Activated CD4-positive, alpha-beta memory T cell treated with anti-CD3 and anti-CD28 coated beads, Interleukin-2, amount 10 ng/mL, durations not matched to agents 7 days and 5 days (primary cell): Measurements from ENCODE around the gene SLC13A2. TPM values are rescaled to one million over a fixed set of nuclear protein-coding genes. Genes with fewer than 3 reads are reported as not detected.

ENCODE experiments used
- CTCF ChIA-PET: fragments of 350-600 bp; sonication (Branson Sonifier 250); formaldehyde crosslinking; loops from one replicate; lab custom pipeline; 2021; ENCODE audit warnings: antibody characterized with exemption, inconsistent platforms; lab: Charles Lee
- POLR2A ChIA-PET: fragments of 350-600 bp; sonication (Branson Sonifier 250); formaldehyde crosslinking; loops from one replicate; lab custom pipeline; 2021; ENCODE audit warnings: antibody characterized with exemption; lab: Charles Lee
- DNase-seq: peaks from one replicate; pipeline ENCODE4 v3.0.0-alpha.2; 2020
- H3K27ac Mint-ChIP-seq: one replicate; pipeline ENCODE4 v1.8.0; 2021; ENCODE audit warnings: mild to moderate bottlenecking, mixed read lengths
- H3K27me3 Mint-ChIP-seq: one replicate; pipeline ENCODE4 v1.8.0; 2021; ENCODE audit warnings: mixed read lengths
- H3K36me3 Mint-ChIP-seq: one replicate; pipeline ENCODE4 v1.8.0; 2021; ENCODE audit warnings: low read depth, mixed read lengths
- H3K4me1 Mint-ChIP-seq: one replicate; pipeline ENCODE4 v1.8.0; 2021; ENCODE audit warnings: mixed read lengths
- H3K4me3 Mint-ChIP-seq: one replicate; pipeline ENCODE4 v1.8.0; 2021; ENCODE audit warnings: mild to moderate bottlenecking, mixed read lengths
- H3K9me3 Mint-ChIP-seq: one replicate; pipeline ENCODE4 v1.8.0; 2021; ENCODE audit warnings: mixed read lengths
- total RNA-seq, 2 experiments: library from RNA; stranded (reverse); gene quantifications; one replicate each; pipeline ENCODE4 v1.2.3, GENCODE V29; 2021

SLC13A2 gene
- total RNA-seq, 2 experiments from 2014 or later: not detected

DNA sequence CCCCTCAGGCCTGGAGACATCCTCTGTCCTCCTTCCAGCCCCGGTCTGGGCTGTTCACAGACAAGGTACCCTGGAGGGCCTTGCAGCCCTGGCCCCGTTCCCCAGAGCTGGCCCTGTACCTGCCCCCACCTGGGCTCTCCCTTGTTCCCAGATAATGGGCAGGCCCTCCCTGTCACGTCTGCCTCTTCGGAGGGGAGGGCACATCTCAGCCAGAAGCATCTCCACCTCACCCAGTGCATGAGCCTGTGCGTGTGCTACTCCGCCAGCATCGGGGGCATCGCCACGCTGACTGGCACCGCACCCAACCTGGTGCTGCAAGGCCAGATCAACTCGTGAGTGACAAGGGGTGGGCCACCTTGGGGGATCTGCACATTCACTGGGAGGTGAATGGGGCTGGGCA lies 17.8 kb downstream of the SLC13A2 start:
- peaks cover 8% of the 10 kb centered on the region for H3K27me3 Mint-ChIP-seq
- no peaks in the 10 kb centered on the region for H3K4me1 Mint-ChIP-seq
- no peaks in the 10 kb centered on the region for H3K9me3 Mint-ChIP-seq
- no peak overlapping the region for H3K27ac Mint-ChIP-seq
- H3K4me3 Mint-ChIP-seq: no peak overlapping the region
- no peaks in the 10 kb centered on the region for H3K36me3 Mint-ChIP-seq
- DNase-seq: no peak
- CTCF ChIA-PET: no interaction called here
- POLR2A ChIA-PET: no interaction called here

DNA sequence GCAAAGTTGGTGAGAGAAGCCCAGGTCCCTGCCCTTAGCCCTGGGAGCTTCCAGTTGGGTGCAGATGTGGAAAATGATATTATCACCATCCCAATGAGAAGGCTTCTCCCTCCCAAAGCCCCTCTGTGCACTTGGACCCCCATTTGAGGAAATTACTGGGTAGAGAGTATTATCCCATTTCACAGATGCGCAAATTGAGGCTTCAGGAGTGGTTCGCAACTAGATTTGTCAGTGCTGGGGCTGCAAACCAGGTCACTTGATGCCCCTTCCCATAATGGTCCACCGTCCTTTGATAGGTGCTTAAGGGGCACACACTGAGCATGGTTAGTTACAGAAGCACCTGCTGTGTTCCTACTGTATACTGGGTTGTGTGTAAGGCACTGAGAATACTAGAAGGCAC lies 18.4 kb downstream of the SLC13A2 start:
- POLR2A ChIA-PET: no interaction called here
- H3K9me3 Mint-ChIP-seq: no peaks in the 10 kb centered on the region
- CTCF ChIA-PET: no interaction called here
- no peak overlapping the region for H3K27ac Mint-ChIP-seq
- H3K27me3 Mint-ChIP-seq: peaks cover 8% of the 10 kb centered on the region
- no peak for DNase-seq
- H3K4me1 Mint-ChIP-seq: no peaks in the 10 kb centered on the region
- no peaks in the 10 kb centered on the region for H3K36me3 Mint-ChIP-seq
- no peak overlapping the region for H3K4me3 Mint-ChIP-seq

DNA sequence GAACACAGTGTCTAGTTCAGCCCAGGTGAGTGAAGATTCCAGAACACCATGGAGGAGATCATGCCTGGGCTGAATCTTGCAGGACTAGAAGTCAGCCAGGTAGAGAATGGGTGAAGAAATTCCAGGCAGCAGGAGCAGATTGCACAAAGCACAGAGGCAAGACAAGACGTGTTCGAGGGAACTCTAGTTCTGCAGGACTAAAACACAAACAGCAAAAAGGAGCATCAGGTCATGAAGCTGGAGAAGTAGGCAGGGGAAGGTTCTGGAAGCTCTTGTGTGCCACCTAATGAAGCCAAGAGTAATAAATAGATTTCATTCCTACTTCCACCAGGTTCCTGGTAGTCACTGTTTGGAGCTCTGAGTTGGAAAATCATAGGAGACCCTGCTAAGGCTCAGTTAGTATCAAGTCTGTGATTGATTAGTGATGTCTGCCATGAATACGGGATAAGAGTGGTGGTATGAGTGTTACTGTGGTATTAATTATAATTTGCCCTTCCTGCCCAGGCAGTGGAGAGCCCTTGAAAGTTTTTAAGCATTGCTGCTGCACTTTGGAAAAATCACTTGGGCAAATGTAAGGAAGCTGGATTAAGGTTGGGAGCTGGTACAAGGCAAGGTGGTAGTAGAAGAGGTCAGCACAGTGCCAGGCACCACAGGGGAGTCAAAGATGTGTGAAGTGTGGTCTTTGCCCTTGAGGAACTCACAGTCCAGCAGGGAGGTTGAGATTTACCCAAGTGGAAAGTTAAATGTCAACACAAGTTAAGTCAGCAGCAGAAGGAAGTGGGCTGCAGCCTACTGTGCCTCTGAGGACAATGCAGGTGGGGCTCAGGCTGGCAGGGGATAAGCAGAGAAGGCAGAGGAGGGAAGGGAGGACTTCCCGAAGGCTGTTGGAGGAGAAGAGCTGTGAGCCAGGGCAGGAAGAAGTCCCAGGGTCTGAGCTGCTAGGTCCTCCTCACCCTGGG lies 19.2 kb downstream of the SLC13A2 start:
- Mint-ChIP-seq H3K4me3 (no peak overlapping the region), H3K27ac (no peak overlapping the region), H3K36me3 (no peaks in the 10 kb centered on the region), H3K9me3 (no peaks in the 10 kb centered on the region), H3K4me1 (no peaks in the 10 kb centered on the region), H3K27me3 (peaks cover 8% of the 10 kb centered on the region)
- DNase-seq: no peak
- CTCF ChIA-PET: interaction anchor here (3.0 kb wide), 1 partner anchor 7 kb away, joined by 11 read pairs; no protein-coding TSS in a partner anchor
- POLR2A ChIA-PET: no interaction called here

DNA sequence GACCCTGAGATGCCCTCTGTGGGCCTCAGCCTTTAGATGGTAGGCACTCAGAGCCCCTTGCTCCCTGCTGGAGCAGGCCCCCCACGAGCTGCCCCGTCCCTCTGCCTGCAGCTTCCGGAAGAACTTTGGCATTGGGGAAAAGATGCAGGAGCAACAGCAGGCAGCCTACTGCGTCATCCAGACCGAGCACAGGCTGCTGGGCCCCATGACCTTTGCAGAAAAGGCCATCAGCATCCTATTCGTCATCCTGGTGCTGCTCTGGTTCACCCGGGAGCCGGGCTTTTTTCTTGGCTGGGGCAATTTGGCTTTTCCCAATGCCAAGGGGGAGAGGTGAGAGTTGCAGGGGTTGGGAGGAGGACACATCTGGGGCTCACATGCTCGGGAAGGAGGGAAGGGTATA lies 20.0 kb downstream of the SLC13A2 start:
- H3K4me3 Mint-ChIP-seq: no peak overlapping the region
- no peaks in the 10 kb centered on the region for H3K9me3 Mint-ChIP-seq
- no peaks in the 10 kb centered on the region for H3K4me1 Mint-ChIP-seq
- no peak overlapping the region for H3K27ac Mint-ChIP-seq
- H3K36me3 Mint-ChIP-seq: no peaks in the 10 kb centered on the region
- POLR2A ChIA-PET: no interaction called here
- no peak for DNase-seq
- CTCF ChIA-PET: interaction anchor here (3.0 kb wide), 1 partner anchor 8 kb away, joined by 11 read pairs; no protein-coding TSS in a partner anchor
- peaks cover 8% of the 10 kb centered on the region for H3K27me3 Mint-ChIP-seq

DNA sequence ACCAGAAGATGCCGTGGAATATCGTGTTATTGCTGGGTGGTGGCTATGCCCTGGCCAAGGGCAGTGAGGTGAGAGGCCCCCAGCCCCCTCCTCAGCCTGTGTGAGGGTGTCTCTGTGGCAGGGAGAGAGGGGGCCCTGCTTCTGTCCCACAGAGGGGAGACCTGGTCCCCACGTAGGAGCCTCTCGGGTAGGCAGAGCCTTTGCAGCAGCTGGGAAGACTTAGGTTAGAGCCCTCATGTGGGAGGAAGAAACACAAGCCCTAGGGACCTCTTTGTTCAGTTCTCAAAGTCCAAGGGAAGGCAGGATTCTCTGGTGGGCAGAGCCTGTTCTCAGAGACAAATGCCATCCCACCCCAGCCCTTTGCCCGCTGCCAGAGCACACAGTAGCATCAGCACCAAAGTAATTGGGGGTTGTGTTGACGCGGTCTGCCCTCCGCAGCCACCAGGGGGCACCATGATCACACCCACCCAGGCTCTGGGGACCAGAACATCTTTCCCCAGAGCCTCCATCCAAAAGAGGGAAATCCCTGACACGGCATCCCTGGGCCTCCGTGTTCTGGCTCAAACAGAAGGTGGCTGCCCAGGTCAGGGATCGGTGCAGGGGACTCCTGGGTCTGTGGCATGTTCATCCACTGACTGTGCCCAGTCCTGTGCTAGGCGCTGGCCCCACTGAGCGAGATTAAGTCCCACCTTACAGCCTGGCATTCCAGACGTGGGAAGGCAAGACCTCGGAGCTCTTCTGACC lies 21.2 kb downstream of the SLC13A2 start:
- Mint-ChIP-seq H3K4me1 (no peaks in the 10 kb centered on the region), H3K27me3 (peaks cover 8% of the 10 kb centered on the region), H3K36me3 (no peaks in the 10 kb centered on the region), H3K27ac (no peak overlapping the region), H3K4me3 (no peak overlapping the region), H3K9me3 (no peaks in the 10 kb centered on the region)
- CTCF ChIA-PET: interaction anchor here (0.6 to 3.0 kb wide), 7 partner anchors 9 to 118 kb away, joined by 3 to 11 read pairs (median 5); no protein-coding TSS in a partner anchor
- DNase-seq: peak; percentile 77
- POLR2A ChIA-PET: interaction anchor here (0.9 kb wide), 1 partner anchor 30 kb away, joined by 3 read pairs; no protein-coding TSS in a partner anchor

DNA sequence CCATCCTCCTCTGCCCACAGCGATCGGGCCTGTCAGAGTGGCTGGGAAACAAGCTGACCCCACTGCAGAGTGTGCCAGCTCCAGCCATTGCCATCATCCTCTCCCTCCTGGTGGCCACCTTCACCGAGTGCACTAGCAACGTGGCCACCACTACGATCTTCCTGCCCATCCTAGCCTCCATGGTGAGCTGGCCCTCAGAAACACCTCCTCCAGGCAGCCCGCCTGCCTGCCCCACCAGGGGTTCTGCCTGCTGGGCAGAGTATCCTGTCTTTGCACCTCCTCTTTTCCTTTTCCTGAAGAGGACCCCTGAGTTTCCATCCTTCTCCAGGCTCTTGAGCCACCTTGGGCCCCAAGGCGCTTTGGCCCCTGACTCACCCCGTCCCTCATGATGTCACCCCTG lies 22.2 kb downstream of the SLC13A2 start:
- ChIA-PET CTCF (interaction anchor here (0.5 to 3.0 kb wide), 6 partner anchors 10 to 1088 kb away, joined by 3 to 11 read pairs (median 5); no protein-coding TSS in a partner anchor), POLR2A (interaction anchor here (0.9 kb wide), 1 partner anchor 29 kb away, joined by 3 read pairs; no protein-coding TSS in a partner anchor)
- no peaks in the 10 kb centered on the region for H3K36me3 Mint-ChIP-seq
- H3K27ac Mint-ChIP-seq: no peak overlapping the region
- H3K4me3 Mint-ChIP-seq: no peak overlapping the region
- peaks cover 8% of the 10 kb centered on the region for H3K27me3 Mint-ChIP-seq
- no peaks in the 10 kb centered on the region for H3K9me3 Mint-ChIP-seq
- H3K4me1 Mint-ChIP-seq: no peaks in the 10 kb centered on the region
- DNase-seq: no peak

DNA sequence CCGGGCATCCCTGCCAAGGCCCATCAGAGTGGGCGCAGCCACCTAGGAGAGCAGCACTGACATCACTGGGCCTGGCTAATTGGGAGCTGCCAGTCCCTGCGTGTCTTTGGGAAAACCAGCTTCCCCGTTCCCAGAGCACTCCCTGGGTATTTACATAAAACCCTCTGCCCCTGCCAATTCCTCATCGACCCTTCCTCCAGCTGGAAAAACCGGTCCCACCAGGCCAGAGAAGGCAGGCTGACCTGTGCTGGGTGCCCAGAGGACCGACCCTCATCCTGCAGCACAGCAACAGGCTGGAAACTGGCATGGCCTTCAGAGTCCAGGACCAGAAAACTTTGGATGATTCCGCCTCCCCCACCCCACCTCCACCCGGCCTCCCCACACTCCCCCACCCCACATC lies 24.5 kb downstream of the SLC13A2 start:
- no peak overlapping the region for H3K27ac Mint-ChIP-seq
- H3K9me3 Mint-ChIP-seq: no peaks in the 10 kb centered on the region
- DNase-seq: no peak
- H3K36me3 Mint-ChIP-seq: no peaks in the 10 kb centered on the region
- H3K4me3 Mint-ChIP-seq: no peak overlapping the region
- no peaks in the 10 kb centered on the region for H3K4me1 Mint-ChIP-seq
- POLR2A ChIA-PET: no interaction called here
- H3K27me3 Mint-ChIP-seq: peaks cover 2% of the 10 kb centered on the region
- CTCF ChIA-PET: no interaction called here

DNA sequence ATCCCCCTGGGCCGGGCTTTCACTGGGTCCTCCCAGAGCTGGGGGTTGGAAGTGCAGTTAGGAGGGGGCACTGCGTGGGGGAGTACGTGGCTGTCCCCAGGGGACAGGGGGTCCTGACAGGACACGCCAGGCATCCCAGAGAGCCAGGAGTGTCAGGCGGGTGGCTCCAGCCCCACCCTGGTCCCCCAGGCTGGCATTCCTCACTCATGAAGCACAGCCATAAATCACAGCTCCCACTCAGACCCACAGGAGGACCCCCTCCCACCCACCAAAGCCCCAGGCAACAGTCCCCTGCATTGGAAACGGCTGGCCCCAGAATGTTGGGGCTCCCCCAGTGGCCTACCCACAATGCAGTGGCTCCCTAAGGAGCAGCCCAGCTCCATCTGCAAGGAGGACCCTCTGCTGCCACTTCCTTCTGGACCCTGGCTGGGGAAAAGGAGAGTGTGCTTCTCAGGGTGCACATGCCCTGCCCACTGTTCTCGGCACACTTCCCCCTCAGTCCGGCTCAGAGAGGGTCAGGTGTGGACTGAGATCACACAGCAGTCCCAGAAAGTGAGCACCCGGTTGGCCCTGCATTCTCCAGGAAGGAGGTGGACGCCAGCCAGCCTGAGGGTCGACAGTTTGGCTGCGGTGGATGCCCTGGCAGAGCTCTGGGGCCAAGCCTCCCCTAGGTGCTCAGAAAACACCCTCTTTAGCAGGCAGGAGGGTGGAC lies 25.4 kb downstream of the SLC13A2 start:
- Mint-ChIP-seq H3K4me3 (no peak overlapping the region), H3K9me3 (no peaks in the 10 kb centered on the region), H3K36me3 (no peaks in the 10 kb centered on the region), H3K27me3 (no peaks in the 10 kb centered on the region), H3K4me1 (no peaks in the 10 kb centered on the region), H3K27ac (no peak overlapping the region)
- ChIA-PET POLR2A (no interaction called here), CTCF (no interaction called here)
- DNase-seq: no peak

DNA sequence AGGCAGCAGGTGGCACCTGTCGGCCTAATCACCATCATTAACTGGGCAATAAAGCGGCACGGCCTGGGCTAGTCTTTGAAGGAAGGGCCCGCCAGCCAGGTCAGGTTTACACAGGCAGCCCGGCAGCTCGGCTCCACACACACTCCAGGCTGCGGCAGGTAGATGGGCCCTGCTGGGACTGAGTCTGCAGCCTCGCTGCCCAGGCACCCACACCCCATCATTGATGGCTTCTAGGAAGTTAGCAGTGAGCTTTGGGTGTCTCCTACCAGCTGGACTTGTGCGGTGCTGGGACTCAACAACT lies 25.9 kb downstream of the SLC13A2 start:
- no peak for DNase-seq
- no peak overlapping the region for H3K27ac Mint-ChIP-seq
- peaks cover 4% of the 10 kb centered on the region for H3K27me3 Mint-ChIP-seq
- no peak overlapping the region for H3K4me3 Mint-ChIP-seq
- no peaks in the 10 kb centered on the region for H3K9me3 Mint-ChIP-seq
- CTCF ChIA-PET: no interaction called here
- no peaks in the 10 kb centered on the region for H3K4me1 Mint-ChIP-seq
- no peaks in the 10 kb centered on the region for H3K36me3 Mint-ChIP-seq
- POLR2A ChIA-PET: no interaction called here

DNA sequence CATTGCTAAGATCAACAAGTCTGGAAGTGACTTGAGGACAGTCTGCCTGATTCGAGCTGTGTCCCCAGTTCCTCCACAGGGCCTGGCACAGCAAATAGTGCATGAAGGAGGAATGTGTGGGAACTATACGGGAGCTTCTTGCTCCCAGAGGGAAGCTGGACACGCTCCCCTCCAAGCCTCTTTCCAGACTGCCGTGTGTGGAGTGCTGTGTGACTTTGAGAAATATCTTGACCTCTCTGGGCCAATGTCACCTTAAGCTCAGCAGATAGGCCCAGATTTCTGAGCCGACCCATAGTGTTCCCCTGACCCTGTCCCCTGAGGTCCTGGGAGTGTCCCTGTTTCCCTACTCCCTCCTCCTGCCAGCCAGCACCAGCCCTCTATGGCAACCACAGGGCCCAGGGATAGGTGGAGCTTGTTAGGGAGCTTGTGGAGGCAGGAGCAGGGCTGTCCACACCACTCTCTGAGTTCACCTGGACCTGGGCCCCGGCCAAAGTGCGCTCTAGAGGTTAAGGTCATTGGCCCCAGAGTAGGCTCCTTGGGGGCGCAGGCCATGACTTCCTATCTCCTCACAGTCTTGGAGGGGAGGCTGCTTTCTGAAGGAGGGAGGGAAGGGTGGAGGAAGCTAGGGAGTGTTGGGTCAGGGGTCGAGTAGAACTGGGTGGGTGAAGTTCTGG lies 26.4 kb downstream of the SLC13A2 start:
- H3K27ac Mint-ChIP-seq: no peak overlapping the region
- DNase-seq: no peak
- H3K9me3 Mint-ChIP-seq: no peaks in the 10 kb centered on the region
- POLR2A ChIA-PET: no interaction called here
- no peak overlapping the region for H3K4me3 Mint-ChIP-seq
- no peaks in the 10 kb centered on the region for H3K36me3 Mint-ChIP-seq
- H3K27me3 Mint-ChIP-seq: peaks cover 4% of the 10 kb centered on the region
- CTCF ChIA-PET: no interaction called here
- H3K4me1 Mint-ChIP-seq: no peaks in the 10 kb centered on the region

DNA sequence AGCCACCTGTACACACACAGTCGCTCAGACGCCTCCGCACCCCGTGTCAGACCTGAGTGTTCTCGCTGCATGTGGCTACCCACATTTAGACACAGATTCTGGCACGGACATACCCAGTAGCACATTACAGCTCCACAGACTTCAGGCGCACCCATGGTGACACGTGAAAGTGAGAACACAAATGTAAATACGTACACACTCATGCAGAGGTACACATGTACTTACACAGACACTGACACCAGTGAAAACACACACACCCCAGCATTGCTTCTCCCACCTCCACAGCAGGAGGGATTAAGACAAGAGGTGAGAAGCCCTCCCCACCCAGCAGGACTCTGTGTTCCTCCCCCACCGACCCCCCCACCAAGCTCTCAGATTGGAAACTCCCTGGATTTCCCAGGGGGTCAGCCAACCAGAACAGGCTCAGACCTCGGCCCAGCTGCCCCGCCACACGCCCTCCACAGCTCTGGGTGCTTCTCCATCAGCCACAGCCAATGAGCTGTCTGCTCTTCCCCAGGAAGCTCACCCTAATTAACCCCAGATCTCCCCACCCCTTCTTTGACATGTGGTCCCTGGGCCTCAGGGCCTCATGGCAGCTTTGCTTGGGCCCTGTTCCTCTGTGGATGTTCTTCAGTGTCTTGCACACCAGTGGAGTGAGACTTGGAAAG lies 27.4 kb downstream of the SLC13A2 start:
- Mint-ChIP-seq H3K4me1 (no peaks in the 10 kb centered on the region), H3K27me3 (peaks cover 7% of the 10 kb centered on the region), H3K9me3 (no peaks in the 10 kb centered on the region), H3K27ac (no peak overlapping the region), H3K4me3 (no peak overlapping the region), H3K36me3 (no peaks in the 10 kb centered on the region)
- CTCF ChIA-PET: interaction anchor here (0.6 kb wide), 2 partner anchors 17 to 183 kb away, joined by 3 to 5 read pairs; no protein-coding TSS in a partner anchor
- POLR2A ChIA-PET: no interaction called here
- no peak for DNase-seq
